ENCODE data around the gene KCNJ6. TPM values are rescaled to one million over a fixed set of nuclear protein-coding genes. Genes with fewer than 3 reads are reported as not detected.

The KCNJ6 gene
- total RNA-seq, 2 experiments from 2014 or later, result not detected

GRCh38 chr21:37792046-37792445 is 124.2 kb downstream of the KCNJ6 start:
- ChIA-PET CTCF (ENCODE audit: unreplicated experiment) (no interaction called here), POLR2A (no interaction called here)
- H2AFZ ChIP-seq (ENCODE audit: low read length), result no peak overlapping the region
- H3K4me2 ChIP-seq (ENCODE audit: low read length), result no peak overlapping the region
- intact Hi-C loops (cut with micrococcal nuclease; ENCODE audit: unreplicated experiment), result no loop called here
- H3K79me2 ChIP-seq (ENCODE audit: insufficient read depth, low read depth, low read length), result no peaks in the 10 kb centered on the region
- no peaks in the 10 kb centered on the region for H3K9me3 ChIP-seq (ENCODE audit: low read length)
- no TSS peak for BruUV-seq (replicated peaks)
- no peaks in the 10 kb centered on the region for H3K36me3 ChIP-seq (ENCODE audit: insufficient read depth, low read length)
- H4K20me1 ChIP-seq (ENCODE audit: insufficient read depth, low read length), result no peaks in the 10 kb centered on the region
- H3K4me1 ChIP-seq (ENCODE audit: insufficient read depth, low read length, poor library complexity, severe bottlenecking), result no peaks in the 10 kb centered on the region
- no peaks in the 10 kb centered on the region for H3K9me2 ChIP-seq (ENCODE audit: insufficient read depth, low read length)
- H3K27ac ChIP-seq (ENCODE audit: low read depth, low read length, poor library complexity, severe bottlenecking), result no peak overlapping the region
- DNase-seq (ENCODE audit: low spot score), result no peak
- H3K4me3 ChIP-seq (ENCODE audit: low read depth, low read length, poor library complexity, severe bottlenecking), result no peak overlapping the region
- no peak for TF ChIP-seq CTCF (conservative IDR thresholded peaks at IDR 0.05; ENCODE audit: low read length)
- no peak for TF ChIP-seq EZH2phosphoT487 (IDR thresholded peaks at IDR 0.05; ENCODE audit: borderline replicate concordance, low read depth, low read length)

- ChIA-PET POLR2A (no interaction called here), CTCF (ENCODE audit: unreplicated experiment) (no interaction called here)
- intact Hi-C loops (cut with micrococcal nuclease; ENCODE audit: unreplicated experiment), result no loop called here
- TF ChIP-seq EZH2phosphoT487 (IDR thresholded peaks at IDR 0.05; ENCODE audit: borderline replicate concordance, low read depth, low read length) (no peak), CTCF (conservative IDR thresholded peaks at IDR 0.05; ENCODE audit: low read length) (no peak)
- H3K4me2 ChIP-seq (ENCODE audit: low read length), result no peak overlapping the region
- H2AFZ ChIP-seq (ENCODE audit: low read length), result no peak overlapping the region
- H4K20me1 ChIP-seq (ENCODE audit: insufficient read depth, low read length), result no peaks in the 10 kb centered on the region
- no peak overlapping the region for H3K27ac ChIP-seq (ENCODE audit: low read depth, low read length, poor library complexity, severe bottlenecking)
- DNase-seq (ENCODE audit: low spot score), result no peak
- no peaks in the 10 kb centered on the region for H3K9me3 ChIP-seq (ENCODE audit: low read length)
- no peaks in the 10 kb centered on the region for H3K4me1 ChIP-seq (ENCODE audit: insufficient read depth, low read length, poor library complexity, severe bottlenecking)
- BruUV-seq (replicated peaks), result no TSS peak
- no peaks in the 10 kb centered on the region for H3K36me3 ChIP-seq (ENCODE audit: insufficient read depth, low read length)
- H3K9me2 ChIP-seq (ENCODE audit: insufficient read depth, low read length), result no peaks in the 10 kb centered on the region
- H3K4me3 ChIP-seq (ENCODE audit: low read depth, low read length, poor library complexity, severe bottlenecking), result no peak overlapping the region
- no peaks in the 10 kb centered on the region for H3K79me2 ChIP-seq (ENCODE audit: insufficient read depth, low read depth, low read length)
Measured at GRCh38 chr21:37790905-37791304, 125.4 kb downstream of the KCNJ6 start.

GRCh38 chr21:37788503-37788902 is 127.8 kb downstream of the KCNJ6 start:
- H4K20me1 ChIP-seq (ENCODE audit: insufficient read depth, low read length), result no peaks in the 10 kb centered on the region
- H3K4me2 ChIP-seq (ENCODE audit: low read length), result no peak overlapping the region
- H3K27ac ChIP-seq (ENCODE audit: low read depth, low read length, poor library complexity, severe bottlenecking), result no peak overlapping the region
- H2AFZ ChIP-seq (ENCODE audit: low read length), result no peak overlapping the region
- BruUV-seq (replicated peaks), result no TSS peak
- no peaks in the 10 kb centered on the region for H3K9me2 ChIP-seq (ENCODE audit: insufficient read depth, low read length)
- ChIA-PET POLR2A (no interaction called here), CTCF (ENCODE audit: unreplicated experiment) (no interaction called here)
- H3K4me3 ChIP-seq (ENCODE audit: low read depth, low read length, poor library complexity, severe bottlenecking), result no peak overlapping the region
- no peaks in the 10 kb centered on the region for H3K4me1 ChIP-seq (ENCODE audit: insufficient read depth, low read length, poor library complexity, severe bottlenecking)
- H3K36me3 ChIP-seq (ENCODE audit: insufficient read depth, low read length), result no peaks in the 10 kb centered on the region
- no peak for DNase-seq (ENCODE audit: low spot score)
- intact Hi-C loops (cut with micrococcal nuclease; ENCODE audit: unreplicated experiment), result no loop called here
- no peaks in the 10 kb centered on the region for H3K79me2 ChIP-seq (ENCODE audit: insufficient read depth, low read depth, low read length)
- no peak for TF ChIP-seq EZH2phosphoT487 (IDR thresholded peaks at IDR 0.05; ENCODE audit: borderline replicate concordance, low read depth, low read length)
- no peak for TF ChIP-seq CTCF (conservative IDR thresholded peaks at IDR 0.05; ENCODE audit: low read length)
- H3K9me3 ChIP-seq (ENCODE audit: low read length), result no peaks in the 10 kb centered on the region
